GM18517 (cell line): ENCODE measurements around the gene F12.
"Not testable (repeated sequence)": the region's sequence is repeated elsewhere in the genome, so short reads cannot be mapped to it uniquely, and the experiment has no call there.

Experiments used
- ATAC-seq: cut with Tn5 transposase; IDR thresholded peaks from one replicate; pipeline ENCODE4 v1.9.1; 2021; ENCODE audit warnings: mild to moderate bottlenecking, moderate library complexity; ENCODE audit not compliant: unreplicated experiment

F12 gene

DNA sequence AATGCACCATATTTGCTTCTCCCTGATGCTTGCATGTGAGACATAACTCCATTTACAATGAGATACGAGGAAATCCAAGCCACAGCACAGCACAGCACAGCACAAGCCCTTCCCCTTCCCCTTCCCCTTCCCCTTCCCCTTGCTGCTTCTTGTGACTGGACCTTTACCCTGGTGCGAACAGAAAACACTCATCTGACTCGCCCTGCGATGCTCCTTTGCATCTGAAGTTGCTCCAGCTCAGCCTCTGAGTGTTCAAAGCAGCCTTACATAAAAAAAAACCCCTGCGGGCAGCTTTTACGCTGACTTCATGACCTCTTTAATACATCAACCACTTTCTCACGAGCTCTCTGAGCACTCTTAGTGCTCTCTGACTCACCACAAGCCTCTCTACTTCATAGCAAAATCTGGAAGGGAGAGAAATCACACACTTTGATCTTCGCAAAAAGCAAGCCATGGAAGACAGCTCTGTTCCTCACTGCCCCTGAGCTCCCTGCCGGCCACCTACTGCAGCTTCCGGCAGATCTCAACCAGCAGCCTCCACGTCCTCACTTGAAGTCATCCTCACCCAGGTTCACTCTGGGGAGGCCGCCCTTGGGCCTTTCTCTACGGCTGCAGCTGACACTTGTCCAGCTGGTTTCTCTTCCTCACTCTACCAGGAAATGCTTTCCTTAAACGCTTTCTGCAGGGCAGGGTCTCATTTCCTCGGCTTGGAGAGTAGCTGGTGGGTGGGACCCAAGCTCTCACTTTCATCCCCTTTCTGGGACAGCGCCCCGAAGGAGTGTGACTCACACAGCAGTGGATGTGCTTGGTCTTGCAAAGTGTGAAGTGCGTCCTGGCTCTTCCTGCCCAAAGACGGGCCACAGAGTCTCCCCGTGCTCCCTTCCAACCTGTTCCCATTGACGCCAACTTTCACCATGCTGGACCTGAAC is 19.9 kb downstream of the F12 start:
- no peak for ATAC-seq

DNA sequence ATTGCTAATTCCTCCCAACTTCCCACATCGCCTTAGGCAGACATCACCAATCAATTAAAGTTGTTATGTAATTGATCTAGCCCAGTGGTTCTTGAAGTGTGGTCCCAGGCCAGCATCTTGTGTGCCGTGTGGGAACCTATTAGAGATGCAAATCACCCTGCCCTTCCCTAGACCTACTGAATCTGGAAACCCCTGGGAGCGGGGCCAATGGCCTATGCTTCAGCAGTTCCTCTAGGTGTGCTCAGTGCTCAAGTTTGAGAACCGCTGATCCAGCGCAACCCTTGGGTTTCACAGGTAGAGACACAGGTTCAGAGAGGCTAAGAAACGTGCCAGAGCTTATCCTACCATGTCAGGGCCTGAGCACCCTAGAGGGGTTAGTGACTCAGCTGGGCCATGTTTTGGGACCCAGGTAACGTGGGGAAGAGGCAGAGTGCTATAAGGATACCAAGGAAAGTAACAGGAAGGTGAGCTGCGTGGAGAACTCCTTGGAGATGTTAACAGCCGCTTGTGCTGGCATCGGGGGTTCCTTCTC is 20.8 kb downstream of the F12 start:
- no peak for ATAC-seq

DNA sequence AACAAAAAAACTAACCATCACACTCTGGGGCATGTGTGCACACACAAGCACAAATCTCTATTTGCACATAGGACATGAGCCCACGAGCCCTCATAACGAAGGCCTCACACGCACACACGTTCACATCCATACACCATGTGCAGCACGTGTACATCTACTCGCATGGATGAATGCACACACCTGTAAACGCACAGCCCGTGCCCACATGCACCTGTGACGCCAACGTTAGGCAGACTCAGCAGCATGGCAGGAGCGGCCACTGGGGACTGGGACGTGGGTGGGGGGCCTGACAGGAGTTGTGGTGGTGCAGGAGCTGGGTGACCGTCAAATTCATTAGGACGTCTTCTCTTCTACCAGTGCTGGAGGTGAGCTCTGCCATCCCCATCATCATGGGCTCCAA is 22.0 kb downstream of the F12 start:
- no peak for ATAC-seq

DNA sequence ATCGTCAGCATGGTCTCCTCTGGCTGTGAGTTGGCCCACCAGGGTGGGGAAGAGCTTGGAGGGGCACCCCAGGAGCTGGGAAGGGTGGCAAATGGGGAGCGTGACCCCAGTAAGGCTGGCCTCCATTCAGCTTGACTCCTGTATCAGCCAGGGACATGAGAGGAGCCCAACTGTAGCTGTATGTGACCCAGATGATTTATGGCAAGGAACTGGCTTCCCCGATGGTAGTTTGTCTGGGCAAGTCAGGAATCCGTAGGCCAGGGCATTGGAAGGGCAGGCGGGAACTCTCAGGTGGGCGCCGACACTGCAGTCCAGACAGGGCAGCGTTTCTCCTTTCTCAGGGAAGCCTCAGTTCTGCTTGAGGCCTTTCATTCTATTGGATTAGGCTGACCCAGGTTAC is 22.8 kb downstream of the F12 start:
- ATAC-seq: no peak

DNA sequence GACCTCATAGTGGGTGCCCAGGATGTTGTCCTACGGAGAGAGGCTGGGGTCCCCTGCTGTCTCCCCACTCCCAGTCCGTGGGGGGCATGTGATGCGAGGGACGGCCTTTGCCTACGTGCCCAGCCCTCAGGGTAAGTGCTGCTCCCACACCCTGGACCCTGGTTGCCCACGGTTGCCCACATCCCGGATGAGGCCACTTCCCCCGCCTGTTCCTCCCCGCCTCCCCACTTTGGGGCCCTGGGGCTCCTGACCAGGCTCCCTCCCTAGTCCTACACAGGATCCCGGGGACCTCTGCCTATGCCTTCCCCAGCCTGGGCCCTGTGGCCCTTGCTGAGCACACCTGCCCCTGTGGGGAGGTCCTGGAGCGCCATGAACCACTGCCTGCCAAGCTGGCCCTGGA is 23.6 kb downstream of the F12 start:
- no peak for ATAC-seq

DNA sequence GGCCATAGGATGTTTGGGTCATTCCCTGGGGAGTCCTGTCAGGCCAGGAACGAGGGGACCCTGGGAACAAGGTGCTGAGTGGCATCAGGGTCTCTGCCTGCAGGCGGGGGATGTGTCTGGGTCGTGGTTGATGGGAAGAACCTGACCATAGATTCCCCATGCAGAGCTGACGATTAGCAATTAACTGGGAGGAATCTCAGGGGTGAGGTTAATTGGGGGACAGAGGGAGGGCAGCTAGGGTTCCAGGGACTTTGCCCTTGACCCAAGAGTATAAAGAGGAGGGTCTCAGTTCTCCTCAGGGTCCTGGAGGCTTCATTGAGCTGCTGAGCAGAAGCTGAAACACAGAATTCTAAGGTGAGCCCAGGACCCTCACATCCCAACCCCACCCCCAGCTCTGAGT is 25.2 kb downstream of the F12 start, which contains the start of gene SLC34A1:
SLC34A1 (plus strand) TSS at position 301 of the 400 bp plus-strand sequence. CDS start 1,308 bp downstream, outside the sequence.
- ATAC-seq: no peak

DNA sequence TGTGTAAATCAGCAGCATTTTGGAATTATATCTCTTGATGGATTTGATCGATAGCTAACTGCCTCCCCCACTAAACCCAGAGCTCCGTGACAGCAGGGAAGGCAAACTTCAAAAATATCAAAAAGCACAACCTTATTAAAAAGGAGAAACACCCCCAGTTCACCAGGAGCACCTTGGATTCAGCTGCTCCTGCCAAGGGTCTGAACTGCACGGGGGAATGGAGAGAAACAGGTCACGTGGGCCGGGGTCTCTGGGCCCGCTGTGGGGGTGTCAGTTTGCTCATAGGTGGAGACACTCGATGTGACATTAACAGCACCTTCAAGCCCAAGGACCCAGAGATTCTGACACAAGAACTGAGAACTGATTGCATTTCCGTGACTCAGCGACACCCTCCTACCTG is 26.2 kb downstream of the F12 start:
- no peak for ATAC-seq

DNA sequence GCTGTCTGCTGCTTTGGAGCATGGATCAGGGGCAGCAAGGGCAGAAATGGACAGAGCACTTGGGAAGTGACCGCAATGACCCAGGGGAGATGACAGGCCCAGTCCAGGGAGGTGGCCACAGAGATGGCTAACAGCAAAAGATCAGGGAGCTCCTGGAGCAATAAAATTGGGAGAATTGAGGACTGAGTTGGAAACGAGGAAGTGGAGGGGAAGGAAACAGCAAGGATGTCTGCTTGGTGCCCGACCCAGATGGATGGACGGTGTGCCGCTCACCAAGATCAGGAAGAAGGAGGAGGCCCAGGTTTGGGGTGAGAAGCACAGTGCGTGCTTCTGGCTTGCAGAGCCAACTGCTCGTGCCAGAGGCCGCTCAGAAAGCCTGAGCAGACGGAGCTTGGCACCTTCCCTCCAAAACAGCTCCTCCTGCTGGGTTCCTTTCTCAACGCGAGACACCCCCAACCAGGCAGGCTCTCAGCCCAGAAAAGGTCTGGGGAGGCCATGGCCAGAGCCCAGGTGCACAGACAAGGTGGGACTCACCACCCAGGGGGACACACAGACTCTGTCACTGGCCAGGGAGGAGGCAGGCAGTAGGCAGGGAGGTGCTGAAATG is 26.8 kb downstream of the F12 start:
- ATAC-seq: no peak

DNA sequence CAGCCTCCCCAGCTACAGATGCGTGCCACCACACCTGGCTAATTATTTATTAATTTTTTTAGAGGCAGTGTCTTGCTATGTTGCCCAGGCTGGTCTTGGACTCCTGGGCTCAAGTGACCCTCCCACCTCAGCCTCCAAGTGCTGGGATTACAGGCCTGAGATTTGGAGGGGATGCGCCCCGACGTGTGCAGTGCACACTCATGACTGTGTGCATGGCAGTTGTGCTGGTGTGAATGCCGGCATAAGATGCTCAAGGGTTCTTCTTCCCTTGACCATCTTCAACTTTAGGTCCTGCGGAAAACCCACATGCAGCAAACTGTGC is 28.6 kb downstream of the F12 start:
- no peak for ATAC-seq

DNA sequence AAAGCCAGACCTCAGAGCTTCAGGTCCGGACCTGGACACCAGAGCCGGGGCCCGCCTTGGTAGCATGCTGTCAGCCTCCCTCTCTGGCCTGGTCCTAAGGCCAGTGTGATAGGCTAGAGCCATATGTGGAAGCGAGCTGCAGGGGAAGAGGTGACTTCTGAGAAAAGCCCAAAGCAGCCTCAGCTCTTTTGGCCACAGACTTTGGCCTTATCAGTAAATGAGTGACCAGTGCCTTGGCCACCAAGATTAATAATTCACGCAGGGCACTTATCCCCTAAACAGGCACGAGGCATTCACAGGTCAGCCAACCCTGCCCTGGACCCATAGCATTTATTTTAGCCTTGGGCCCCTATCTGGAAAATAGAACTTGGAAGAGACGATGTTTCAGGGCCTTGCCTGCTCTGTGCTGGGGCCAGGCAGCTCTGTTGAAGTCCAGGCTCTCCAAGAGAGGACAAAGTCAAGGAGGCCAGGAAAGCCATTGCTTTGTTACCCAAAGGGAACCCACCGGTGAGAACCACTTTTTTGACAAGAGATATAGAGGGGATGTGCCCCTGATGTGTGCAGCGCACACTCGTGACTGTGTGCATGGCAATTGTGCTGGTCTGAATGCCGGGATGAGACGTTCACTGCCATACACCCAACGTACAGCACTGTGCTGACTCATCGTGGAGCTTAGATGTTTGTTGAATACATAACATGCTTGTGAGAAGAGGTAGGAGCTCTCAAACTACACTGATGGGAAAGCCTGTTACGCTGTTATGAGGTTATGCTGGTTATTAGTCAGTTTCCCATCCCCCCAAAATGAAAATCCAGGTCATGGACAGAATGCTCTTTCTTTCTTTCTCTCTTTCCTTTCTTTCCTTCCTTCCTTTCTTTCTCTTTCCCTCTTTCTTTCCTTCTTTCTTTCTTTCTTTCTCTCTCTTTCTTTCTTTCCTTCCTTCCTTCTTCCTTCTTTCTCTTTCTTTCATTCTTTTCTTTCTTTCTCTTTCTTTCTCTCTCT is 30.2 kb downstream of the F12 start:
- no peak for ATAC-seq

DNA sequence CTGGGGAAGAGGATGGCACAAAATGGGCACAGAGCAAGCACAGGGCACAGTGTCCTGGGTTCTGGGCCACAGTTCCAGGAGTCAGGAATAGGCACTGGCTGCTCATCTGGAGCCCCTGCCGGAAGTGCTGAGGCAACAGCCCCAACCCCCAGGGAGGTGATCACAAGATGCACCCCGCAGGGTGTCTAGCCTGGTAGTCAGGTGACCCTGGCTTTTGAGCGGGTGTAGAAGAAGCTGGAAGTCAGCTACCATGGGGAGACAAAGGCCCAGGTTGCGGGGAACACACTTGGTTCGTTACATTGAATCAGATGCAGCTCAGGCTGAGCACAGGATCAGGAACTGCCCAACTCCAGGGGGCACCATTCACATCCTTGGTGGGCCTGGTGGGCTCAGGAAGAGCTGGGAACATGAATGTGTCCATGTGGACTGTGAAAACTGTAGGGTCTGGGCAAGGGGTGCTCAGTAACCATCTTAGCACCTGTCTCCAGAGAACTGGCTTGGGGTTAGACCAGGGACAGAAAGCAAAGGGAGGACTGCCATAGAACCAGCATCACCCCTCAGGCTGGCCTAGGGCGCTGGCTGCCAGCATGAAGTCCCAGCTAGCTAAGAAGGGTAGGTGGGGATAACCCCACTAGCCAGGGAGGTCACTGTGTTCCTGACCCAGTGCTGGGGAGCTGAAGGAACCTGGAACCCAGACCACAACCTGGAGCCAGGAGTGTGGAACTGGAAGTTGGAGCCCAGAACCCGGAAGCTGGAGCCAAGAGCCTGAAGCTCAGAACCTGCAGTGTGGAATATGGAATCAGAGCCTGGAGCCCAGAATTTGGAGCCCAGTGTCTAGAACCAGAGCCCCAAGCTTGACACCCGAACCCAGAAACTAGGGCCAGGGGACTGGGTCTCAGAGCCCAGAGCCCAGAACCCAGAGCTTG is 31.2 kb downstream of the F12 start:
- no peak for ATAC-seq

DNA sequence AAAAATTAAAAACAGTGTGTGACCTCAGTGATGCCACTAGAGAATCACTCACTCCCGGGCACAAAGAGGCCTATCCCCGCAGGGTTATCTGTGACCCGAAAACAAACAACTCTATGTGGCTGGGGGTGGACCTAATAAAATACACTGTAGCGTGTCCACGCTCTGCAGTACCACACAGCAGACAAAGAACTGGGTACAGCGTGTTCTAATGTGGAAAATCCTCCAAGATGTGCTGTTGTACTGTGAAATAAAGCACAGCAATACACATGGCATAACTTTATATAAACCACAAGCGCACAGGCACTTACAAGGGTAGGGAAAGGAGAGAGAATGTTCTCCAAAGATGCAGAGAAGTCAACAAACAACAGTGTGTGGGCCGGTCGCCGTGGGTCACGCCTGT is 33.3 kb downstream of the F12 start:
- no peak for ATAC-seq

DNA sequence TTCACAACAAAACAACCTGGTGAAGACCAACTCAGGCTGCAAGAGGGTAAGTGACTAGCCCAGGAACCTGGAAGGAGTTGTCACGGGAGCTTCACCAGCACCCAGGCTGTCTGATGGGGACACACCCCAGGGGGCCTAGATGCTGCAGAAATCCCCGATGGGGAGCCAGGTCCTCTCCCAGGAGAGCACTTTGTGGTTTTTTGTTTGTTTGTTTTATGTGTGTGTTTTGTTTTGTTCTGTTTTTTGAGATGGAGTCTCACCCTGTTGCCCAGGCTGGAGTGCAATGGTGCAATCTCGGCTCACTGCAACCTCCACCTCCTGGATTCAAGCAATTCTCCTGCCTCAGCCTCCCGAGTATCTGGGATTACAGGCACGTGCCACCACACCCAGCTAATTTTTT is 33.8 kb downstream of the F12 start:
- not testable (repeated sequence) for ATAC-seq

DNA sequence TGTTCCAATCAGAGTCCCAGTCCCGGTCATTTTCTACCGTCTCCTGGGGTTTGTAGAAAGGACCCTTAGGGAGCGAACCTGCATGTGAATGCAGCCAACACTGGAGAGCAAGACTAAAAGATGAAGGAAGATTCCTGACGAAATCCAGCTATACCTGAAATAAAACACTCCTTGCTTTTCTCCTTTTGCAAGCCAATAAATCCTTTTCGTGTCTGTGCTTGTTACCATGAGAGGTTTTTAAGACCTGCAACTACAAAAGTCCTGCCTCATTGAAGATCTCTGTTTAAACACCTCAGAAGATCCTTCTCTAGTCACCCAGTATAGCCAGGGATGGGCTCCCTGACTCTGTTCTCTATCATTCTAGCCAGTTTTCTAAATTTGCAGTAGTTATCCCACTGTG is 35.2 kb downstream of the F12 start:
- ATAC-seq: no peak

DNA sequence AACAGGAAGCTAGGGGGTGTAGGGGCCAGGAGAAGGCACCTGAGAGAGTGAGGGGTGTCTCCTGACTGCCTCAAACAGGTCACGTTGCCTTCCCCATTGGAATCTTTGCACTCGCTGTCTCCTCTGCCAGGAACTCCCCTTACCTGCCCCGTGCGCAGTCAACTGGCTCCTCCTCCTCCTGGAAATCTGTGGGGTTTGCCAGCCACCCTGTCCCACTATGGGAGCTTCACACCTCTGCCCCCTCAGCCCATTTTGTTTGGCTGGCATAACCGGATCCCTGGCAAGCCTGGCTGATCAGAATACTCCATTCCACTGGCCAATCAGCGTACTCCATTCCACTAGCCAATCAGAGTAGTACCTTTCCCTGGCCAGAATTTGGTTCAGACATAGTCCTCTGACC is 35.6 kb downstream of the F12 start:
- no peak for ATAC-seq

DNA sequence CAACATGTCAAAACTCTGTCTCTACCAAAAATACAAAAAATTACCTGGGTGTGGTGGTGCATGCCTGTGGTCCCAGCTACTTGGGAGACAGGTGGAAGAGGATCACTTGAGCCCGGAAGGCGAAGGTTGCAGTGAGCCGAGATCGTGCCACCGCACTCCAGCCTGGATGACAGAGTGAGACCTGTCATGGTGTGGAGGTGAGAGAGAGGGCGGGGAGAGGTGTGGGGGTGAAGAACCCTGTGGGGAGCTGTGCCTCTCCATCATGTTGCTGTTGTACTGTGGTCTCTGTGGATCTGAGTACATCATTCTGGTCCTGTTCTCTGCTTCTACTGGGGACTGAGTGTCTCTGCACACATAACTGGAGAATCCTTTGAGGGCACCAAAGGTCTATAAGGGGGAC is 36.5 kb downstream of the F12 start:
- ATAC-seq: no peak

DNA sequence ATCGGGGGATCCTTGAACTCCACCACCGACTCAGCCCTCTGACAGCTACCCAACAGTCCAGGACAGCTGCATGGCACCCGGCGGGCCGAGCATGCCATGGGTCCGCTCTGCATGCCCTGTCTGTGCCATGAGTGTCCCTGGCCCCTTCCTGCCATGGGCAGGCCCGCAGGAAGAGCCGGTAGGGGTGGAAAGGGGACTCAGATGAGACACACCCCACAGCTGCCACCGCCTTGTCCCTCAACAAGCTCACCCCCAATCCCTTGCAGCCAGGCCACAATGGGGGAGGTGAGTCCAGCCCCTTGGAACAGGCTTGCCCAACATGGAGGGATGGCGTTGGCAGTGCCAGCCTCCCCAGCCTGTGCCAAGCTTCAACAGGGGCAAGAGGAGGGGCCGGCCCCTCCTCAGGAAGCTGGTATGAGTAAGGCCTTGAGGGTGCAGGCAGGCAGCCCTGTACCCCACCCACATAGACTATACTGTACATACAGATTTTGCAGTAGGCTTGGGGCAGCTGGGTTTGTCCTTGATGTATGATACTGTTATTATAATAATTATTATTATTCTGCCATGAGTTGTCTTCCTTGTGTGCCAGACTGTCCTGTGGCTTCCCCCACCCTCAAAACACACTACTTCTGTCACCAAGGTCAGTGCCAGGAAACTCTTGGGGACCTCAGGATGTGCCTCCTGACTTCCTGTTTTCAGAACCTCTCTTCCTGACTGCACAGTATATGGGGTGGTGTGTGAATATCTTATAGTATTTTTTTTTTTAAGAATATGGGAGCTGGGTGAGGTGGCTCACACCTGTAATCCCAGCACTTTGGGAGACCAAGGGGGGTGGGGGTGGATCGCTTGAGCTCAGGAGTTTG is 37.1 kb downstream of the F12 start:
- no peak for ATAC-seq

DNA sequence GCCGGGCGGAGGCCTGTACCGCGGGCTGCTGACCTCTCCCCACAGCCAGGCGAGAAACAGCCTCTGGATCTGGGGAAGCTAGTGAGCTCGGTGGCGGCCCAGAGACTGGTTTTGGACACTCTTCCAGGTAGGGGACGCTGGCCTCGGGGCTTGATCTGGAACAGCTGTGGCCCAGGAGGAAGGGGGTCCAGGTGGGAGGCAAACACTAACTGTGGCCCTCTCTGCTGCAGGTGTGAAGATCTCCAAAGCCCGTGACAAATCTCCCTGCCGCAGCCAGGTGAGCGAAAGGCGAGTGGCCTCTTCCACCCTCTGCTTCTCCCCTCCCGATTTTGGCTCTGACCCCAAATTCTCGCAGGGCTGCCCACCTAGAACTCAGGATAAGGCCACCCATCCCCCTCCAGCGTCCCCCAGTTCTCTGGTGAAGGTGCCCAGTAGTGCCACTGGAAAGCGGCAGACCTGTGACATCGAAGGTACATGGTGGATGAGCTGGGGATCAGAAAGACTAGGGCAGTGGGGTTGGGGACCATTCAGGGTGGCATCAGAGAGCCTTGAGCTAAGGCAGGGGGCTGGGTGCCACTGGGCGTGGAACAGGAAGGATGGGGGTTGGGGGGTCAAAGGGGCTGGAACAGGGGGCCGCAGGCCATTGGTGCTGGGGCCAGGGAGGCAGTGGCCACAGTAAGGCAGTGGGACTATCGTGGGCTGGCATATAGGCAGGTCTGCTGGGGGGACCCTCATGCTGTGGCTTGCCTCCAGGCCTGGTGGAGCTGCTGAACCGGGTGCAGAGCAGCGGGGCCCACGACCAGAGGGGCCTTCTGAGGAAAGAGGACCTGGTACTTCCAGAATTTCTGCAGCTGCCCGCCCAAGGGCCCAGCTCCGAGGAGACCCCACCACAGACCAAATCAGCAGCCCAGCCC is 38.0 kb downstream of the F12 start:
- no peak for ATAC-seq
